ACC112 (cell line): ENCODE data around the gene TNK2.

Experiments
- H2AFZ ChIP-seq: fragments of 200-600 bp; sonication (generic); one replicate; pipeline ENCODE4 v1.6.0; 2017; ENCODE audit warnings: antibody characterized with exemption, low read length; ENCODE audit not compliant: unreplicated experiment
- H3K27ac ChIP-seq: fragments of 200-600 bp; sonication (generic); 2 replicates; pipeline ENCODE4 v1.5.1; 2014; ENCODE audit warnings: low read depth, mild to moderate bottlenecking, antibody characterized with exemption, low read length, moderate library complexity
- H3K27me3 ChIP-seq: fragments of 200-600 bp; sonication (generic); 2 replicates; pipeline ENCODE4 v1.6.1; 2014; ENCODE audit warnings: mild to moderate bottlenecking, antibody characterized with exemption, low read length, moderate library complexity, mixed read lengths; ENCODE audit not compliant: insufficient read depth
- H3K36me3 ChIP-seq: fragments of 200-600 bp; sonication (generic); 2 replicates; pipeline ENCODE4 v1.6.1; 2016; ENCODE audit warnings: mild to moderate bottlenecking, antibody characterized with exemption, low read length, moderate library complexity, mixed read lengths; ENCODE audit not compliant: insufficient read depth
- H3K4me1 ChIP-seq: fragments of 200-600 bp; sonication (generic); one replicate; pipeline ENCODE4 v1.6.1; 2016; ENCODE audit warnings: low read length, mixed read lengths; ENCODE audit not compliant: insufficient read depth, unreplicated experiment, control insufficient read depth
- H3K4me3 ChIP-seq: fragments of 200-600 bp; sonication (generic); 2 replicates; pipeline ENCODE4 v1.5.1; 2014; ENCODE audit warnings: mild to moderate bottlenecking, low read depth, low read length
- H3K79me2 ChIP-seq: fragments of 200-600 bp; sonication (generic); one replicate; pipeline ENCODE4 v1.6.0; 2016; ENCODE audit warnings: low read length; ENCODE audit not compliant: control insufficient read depth, unreplicated experiment, insufficient read depth

Gene TNK2

DNA sequence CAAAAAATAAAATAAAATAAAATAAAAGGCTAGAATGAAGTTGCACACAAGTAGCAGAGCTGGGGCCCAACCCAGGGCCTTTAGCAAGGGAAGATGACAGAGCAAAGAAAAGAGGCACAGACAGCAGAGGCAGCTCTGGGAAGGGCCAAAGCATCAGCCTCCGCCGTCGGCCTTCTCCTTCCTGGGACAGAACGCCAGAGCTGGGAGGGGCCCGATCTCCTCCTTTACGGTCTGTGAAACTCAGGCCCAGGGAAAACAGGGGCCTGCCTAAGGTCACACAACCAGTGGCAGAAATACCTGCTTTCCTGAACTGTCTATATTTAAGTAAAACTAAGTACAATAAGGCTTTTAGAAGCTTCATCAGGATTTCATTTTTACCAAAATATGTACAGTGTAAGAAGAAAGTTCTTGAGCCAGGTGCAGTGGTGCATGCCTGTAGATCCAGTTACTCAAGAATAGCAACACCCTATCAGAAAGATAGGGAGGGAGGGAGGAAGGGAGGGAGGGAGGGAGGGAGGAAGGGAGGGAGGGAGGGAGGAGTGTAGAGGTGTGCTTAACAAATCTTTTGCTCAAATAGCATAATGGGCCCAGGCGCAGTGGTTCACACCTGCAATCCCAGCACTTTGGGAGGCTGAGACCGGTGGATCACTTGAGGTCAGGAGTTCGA, 53.6 kb downstream of the TNK2 start:
- Histone ChIP-seq H2AFZ (no peak overlapping the region), H3K4me1 (no peaks in the 10 kb centered on the region), H3K4me3 (no peak overlapping the region), H3K79me2 (no peaks in the 10 kb centered on the region), H3K27me3 (no peaks in the 10 kb centered on the region), H3K27ac (no peak overlapping the region), H3K36me3 (no peaks in the 10 kb centered on the region)

- Histone ChIP-seq H3K4me1 (no peaks in the 10 kb centered on the region), H3K79me2 (no peaks in the 10 kb centered on the region), H3K4me3 (no peak overlapping the region), H3K36me3 (no peaks in the 10 kb centered on the region), H3K27me3 (no peaks in the 10 kb centered on the region), H2AFZ (no peak overlapping the region), H3K27ac (no peak overlapping the region)
Measured at GRCh38 chr3:195853996-195854395, 54.4 kb downstream of the TNK2 start.

GRCh38 chr3:195853036-195853435, 55.3 kb downstream of the TNK2 start:
- Histone ChIP-seq H3K79me2 (no peaks in the 10 kb centered on the region), H3K4me1 (no peaks in the 10 kb centered on the region), H3K27ac (no peak overlapping the region), H2AFZ (no peak overlapping the region), H3K36me3 (no peaks in the 10 kb centered on the region), H3K4me3 (no peak overlapping the region), H3K27me3 (no peaks in the 10 kb centered on the region)

DNA sequence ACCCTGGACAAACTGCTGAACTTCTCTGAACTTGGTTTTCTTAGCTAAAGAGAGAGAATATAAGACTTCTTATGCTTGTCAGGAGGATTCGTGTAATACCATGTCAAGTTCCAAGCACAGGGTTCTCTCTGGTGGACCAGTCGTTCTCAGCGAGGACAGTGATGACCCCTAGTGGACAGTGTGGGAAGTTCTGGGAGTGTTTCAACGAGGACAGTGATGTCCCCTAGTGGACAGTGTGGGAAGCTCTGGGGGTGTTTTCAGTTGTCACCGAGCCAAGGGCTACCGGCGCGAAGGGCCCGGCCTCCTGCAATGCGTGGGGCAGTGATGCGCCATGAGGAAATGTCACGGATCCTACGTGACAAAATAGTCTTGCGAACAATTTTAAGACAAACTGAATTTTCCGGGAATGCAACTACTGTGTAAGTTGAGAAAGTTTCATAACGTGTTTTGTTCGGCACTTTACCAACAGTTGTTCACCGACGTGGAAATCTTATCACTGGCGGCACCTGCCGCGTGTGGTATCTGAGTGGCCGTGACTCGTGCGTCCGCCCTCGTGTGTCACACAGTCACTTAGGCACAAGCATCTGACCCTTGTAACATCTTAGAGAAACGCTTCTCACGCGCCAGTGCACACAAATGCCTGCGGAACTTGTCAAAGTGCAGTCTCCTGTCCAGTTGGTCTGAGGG, 57.4 kb downstream of the TNK2 start:
- Histone ChIP-seq H3K27ac (no peak overlapping the region), H3K36me3 (no peaks in the 10 kb centered on the region), H3K79me2 (no peaks in the 10 kb centered on the region), H3K4me3 (peak overlapping the region; percentile 10; the same call in 1 of the 2 replicates), H2AFZ (no peak overlapping the region), H3K27me3 (no peaks in the 10 kb centered on the region), H3K4me1 (peaks cover 12% of the 10 kb centered on the region)

DNA sequence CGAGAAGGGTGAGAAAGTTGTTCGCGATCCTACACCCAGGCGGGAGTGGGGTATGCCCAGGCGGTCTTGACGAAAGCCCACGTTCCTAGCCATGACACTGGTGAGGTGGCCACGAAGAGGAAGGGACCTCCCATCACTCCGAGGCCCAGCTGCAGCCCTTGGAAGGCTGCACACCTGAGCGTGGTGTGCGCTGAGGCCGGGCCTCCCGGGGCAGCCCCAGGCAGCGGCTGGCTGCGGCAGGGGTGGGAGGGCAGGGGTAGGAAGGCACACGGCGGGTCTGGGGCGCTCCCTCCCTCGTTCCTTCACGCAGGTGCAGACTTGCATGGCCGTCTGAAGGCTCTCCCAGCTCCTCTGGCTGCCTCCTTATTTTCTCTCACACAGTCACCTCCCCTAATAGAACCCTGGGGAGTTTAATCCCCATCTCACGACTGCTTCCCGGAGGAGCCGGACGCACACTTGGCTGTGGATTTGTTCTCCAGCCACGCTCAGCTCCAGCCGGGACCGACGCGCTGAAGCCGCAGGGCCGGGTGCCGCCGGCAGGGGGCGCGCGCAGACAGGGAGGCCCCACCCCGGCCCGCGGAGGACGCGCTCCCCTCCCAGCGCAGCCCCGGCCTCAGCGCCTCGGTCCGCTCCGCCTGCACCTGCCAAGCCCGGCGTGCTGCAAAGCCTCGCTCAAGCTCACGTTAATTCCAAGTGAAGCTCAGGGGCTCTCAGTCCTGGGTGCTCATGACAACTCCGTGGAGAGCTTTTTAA, 58.9 kb downstream of the TNK2 start:
- Histone ChIP-seq H3K4me1 (peaks cover 12% of the 10 kb centered on the region), H3K27me3 (no peaks in the 10 kb centered on the region), H3K4me3 (no peak overlapping the region), H3K27ac (no peak overlapping the region), H3K79me2 (no peaks in the 10 kb centered on the region), H2AFZ (no peak overlapping the region), H3K36me3 (no peaks in the 10 kb centered on the region)

- Histone ChIP-seq H3K27ac (no peak overlapping the region), H3K4me1 (peaks cover 12% of the 10 kb centered on the region), H3K36me3 (no peaks in the 10 kb centered on the region), H3K79me2 (no peaks in the 10 kb centered on the region), H2AFZ (no peak overlapping the region), H3K27me3 (no peaks in the 10 kb centered on the region), H3K4me3 (no peak overlapping the region)
Measured at GRCh38 chr3:195847055-195847950, 61.0 kb downstream of the TNK2 start.

DNA sequence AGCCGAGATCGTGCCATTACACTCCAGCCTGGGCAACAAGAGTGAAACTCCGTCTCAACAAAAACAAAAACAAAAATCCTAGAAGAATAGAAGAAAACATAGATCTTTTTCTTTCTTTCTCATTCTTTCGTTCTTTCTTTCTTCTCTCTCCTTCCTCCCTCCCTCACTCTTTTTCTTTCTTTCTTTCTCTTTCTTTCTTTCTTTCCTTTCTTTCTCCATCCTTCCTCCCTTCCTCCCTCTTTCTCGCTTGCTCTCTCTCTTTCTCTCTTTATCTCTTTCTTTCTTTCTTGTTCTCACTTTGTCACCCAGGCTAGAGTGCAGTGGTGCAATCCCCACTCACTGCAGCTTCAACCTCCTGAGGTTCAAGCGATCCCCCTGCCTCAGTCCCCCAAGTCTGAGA, 62.9 kb downstream of the TNK2 start:
- H3K27ac ChIP-seq: no peak overlapping the region
- H3K79me2 ChIP-seq: no peaks in the 10 kb centered on the region
- H2AFZ ChIP-seq: no peak overlapping the region
- H3K27me3 ChIP-seq: no peaks in the 10 kb centered on the region
- no peaks in the 10 kb centered on the region for H3K36me3 ChIP-seq
- no peak overlapping the region for H3K4me3 ChIP-seq
- peaks cover 12% of the 10 kb centered on the region for H3K4me1 ChIP-seq

DNA sequence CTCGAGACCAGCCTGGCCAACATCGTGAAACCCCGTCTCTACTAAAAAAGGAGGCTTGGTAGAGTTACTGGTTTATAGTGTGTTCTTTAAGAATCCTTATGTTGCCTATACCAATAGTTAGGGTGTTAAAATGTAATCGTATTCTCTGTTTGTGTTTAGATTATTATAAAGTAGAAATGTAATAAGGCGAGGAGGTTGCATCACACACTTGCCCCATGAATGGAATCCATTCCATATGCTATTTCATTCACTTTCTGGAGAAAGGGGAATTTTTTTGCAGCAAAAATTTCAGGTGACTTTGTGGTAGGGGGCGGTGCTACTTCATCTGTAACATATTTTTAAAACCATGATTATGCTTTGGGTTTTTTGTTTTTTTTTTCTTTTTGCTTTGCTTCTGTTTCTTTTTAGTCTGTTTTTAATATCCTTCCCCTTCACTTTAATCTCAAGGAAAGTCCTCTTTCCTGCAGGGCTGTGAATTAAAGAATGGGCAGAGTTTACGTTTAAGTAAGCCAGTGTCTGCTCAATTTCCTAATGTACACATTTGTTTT, 63.6 kb downstream of the TNK2 start:
- no peaks in the 10 kb centered on the region for H3K36me3 ChIP-seq
- H3K4me1 ChIP-seq: peaks cover 12% of the 10 kb centered on the region
- H2AFZ ChIP-seq: no peak overlapping the region
- H3K27ac ChIP-seq: no peak overlapping the region
- no peak overlapping the region for H3K4me3 ChIP-seq
- no peaks in the 10 kb centered on the region for H3K79me2 ChIP-seq
- H3K27me3 ChIP-seq: no peaks in the 10 kb centered on the region

- Histone ChIP-seq H3K4me1 (no peaks in the 10 kb centered on the region), H3K27ac (no peak overlapping the region), H3K27me3 (0 out of 2 replicates have a peak, but pooled peaks cover 4% of the 10 kb centered on the region), H3K79me2 (no peaks in the 10 kb centered on the region), H3K4me3 (no peak overlapping the region), H3K36me3 (no peaks in the 10 kb centered on the region), H2AFZ (no peak overlapping the region)
Measured at GRCh38 chr3:195839260-195840010, 68.9 kb downstream of the TNK2 start.
